Calu3 (cell line): Measurements from ENCODE around the gene ADGRG6. TPM values are rescaled to one million over a fixed set of nuclear protein-coding genes. Genes with fewer than 3 reads are reported as not detected.

Experiments
- BruUV-seq: library from RNA; stranded (reverse); fragments of 400-500 nt; replicated peaks from 2 replicates; lab custom pipeline; 2021; lab: Mats Ljungman, UMichigan
- CTCF ChIA-PET: fragments of 300-600 bp; sonication (Branson Sonifier 250); formaldehyde crosslinking; loops from one replicate; lab custom pipeline; 2022; ENCODE audit warnings: antibody characterized with exemption; lab: Charles Lee
- DNase-seq: peaks from one replicate; pipeline ENCODE4 v3.0.0; 2022
- H3K27ac Mint-ChIP-seq: one replicate; pipeline ENCODE4 v1.8.0; 2022; ENCODE audit warnings: mixed read lengths; ENCODE audit not compliant: unreplicated experiment
- H3K27me3 Mint-ChIP-seq: one replicate; pipeline ENCODE4 v1.8.0; 2022; ENCODE audit warnings: mixed read lengths; ENCODE audit not compliant: unreplicated experiment
- H3K36me3 Mint-ChIP-seq: one replicate; pipeline ENCODE4 v1.8.0; 2022; ENCODE audit warnings: mild to moderate bottlenecking, moderate library complexity, mixed read lengths; ENCODE audit not compliant: insufficient read depth, unreplicated experiment
- H3K4me1 Mint-ChIP-seq: one replicate; pipeline ENCODE4 v1.8.0; 2022; ENCODE audit warnings: mild to moderate bottlenecking, low read depth, mixed read lengths; ENCODE audit not compliant: unreplicated experiment
- H3K4me3 Mint-ChIP-seq: one replicate; pipeline ENCODE4 v1.8.0; 2022; ENCODE audit warnings: mild to moderate bottlenecking, low read depth, moderate library complexity, mixed read lengths; ENCODE audit not compliant: unreplicated experiment
- H3K9me3 Mint-ChIP-seq: one replicate; pipeline ENCODE4 v1.8.0; 2022; ENCODE audit warnings: low read depth, mixed read lengths; ENCODE audit not compliant: unreplicated experiment
- intact Hi-C: fragments of 100-400 bp; cut with micrococcal nuclease; formaldehyde crosslinking; loops from one replicate; pipeline ENCODE4 v1.10.0; 2022; ENCODE audit not compliant: unreplicated experiment
- total RNA-seq: library from RNA; stranded (reverse); gene quantifications from 2 replicates; pipeline ENCODE4 v1.2.3, GENCODE V29; 2022
- TF ChIP-seq, protein P1 (sequence below): fragments of 200-600 bp; IDR thresholded peaks from one replicate; pipeline ENCODE4 v1.8.0; 2022; ENCODE audit warnings: antibody characterized with exemption; ENCODE audit not compliant: unreplicated experiment

ADGRG6 gene
- total RNA-seq, 1 experiment from 2014 or later, result 109 TPM

- H3K4me3 Mint-ChIP-seq, result no peak overlapping the region
- no TSS peak for BruUV-seq
- intact Hi-C loops, result no loop called here
Measured at GRCh38 chr6:142284419-142284818, 17.4 kb upstream of the ADGRG6 start.

GRCh38 chr6:142285235-142286087 is 16.3 kb upstream of the ADGRG6 start:
- CTCF ChIA-PET, result no interaction called here
- Mint-ChIP-seq H3K36me3 (no peaks in the 10 kb centered on the region), H3K4me1 (peaks cover 5% of the 10 kb centered on the region), H3K27me3 (no peaks in the 10 kb centered on the region), H3K4me3 (no peak overlapping the region), H3K27ac (no peak overlapping the region), H3K9me3 (no peaks in the 10 kb centered on the region)
- intact Hi-C loops, result no loop called here
- no peak for DNase-seq
- TF ChIP-seq, protein P1, sequence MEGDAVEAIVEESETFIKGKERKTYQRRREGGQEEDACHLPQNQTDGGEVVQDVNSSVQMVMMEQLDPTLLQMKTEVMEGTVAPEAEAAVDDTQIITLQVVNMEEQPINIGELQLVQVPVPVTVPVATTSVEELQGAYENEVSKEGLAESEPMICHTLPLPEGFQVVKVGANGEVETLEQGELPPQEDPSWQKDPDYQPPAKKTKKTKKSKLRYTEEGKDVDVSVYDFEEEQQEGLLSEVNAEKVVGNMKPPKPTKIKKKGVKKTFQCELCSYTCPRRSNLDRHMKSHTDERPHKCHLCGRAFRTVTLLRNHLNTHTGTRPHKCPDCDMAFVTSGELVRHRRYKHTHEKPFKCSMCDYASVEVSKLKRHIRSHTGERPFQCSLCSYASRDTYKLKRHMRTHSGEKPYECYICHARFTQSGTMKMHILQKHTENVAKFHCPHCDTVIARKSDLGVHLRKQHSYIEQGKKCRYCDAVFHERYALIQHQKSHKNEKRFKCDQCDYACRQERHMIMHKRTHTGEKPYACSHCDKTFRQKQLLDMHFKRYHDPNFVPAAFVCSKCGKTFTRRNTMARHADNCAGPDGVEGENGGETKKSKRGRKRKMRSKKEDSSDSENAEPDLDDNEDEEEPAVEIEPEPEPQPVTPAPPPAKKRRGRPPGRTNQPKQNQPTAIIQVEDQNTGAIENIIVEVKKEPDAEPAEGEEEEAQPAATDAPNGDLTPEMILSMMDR, result no peak
- no TSS peak for BruUV-seq

More at GRCh38 chr6:142284419-142284818, 17.4 kb upstream of the ADGRG6 start:
- Mint-ChIP-seq H3K27me3 (no peaks in the 10 kb centered on the region), H3K4me1 (peaks cover 13% of the 10 kb centered on the region), H3K9me3 (no peaks in the 10 kb centered on the region), H3K36me3 (no peaks in the 10 kb centered on the region), H3K27ac (no peak overlapping the region)
- CTCF ChIA-PET, result interaction anchor here (0.6 kb wide), 1 partner anchor 16 kb away, joined by 3 read pairs; no protein-coding TSS in a partner anchor
- DNase-seq, result no peak
- TF ChIP-seq, protein P1, result no peak

DNA sequence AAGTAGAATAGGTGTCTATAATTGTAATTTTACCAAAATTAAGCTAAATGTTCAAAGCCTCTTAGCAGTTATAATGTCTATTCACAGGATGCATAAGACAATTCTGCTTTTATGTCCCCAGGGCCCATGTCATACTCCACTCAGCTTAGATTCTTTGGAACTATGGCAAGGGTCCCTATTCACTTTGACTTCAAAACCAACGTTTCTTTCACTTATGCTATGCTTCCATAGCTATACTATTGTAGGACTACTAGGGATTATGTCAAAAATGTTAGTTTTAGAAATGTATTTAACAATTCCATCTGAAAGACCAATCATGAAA is 15.8 kb upstream of the ADGRG6 start:
- Mint-ChIP-seq H3K9me3 (no peaks in the 10 kb centered on the region), H3K4me1 (peaks cover 5% of the 10 kb centered on the region), H3K27ac (no peak overlapping the region), H3K4me3 (no peak overlapping the region), H3K36me3 (no peaks in the 10 kb centered on the region), H3K27me3 (no peaks in the 10 kb centered on the region)
- no peak for DNase-seq
- BruUV-seq, result no TSS peak
- intact Hi-C loops, result no loop called here
- CTCF ChIA-PET, result no interaction called here
- TF ChIP-seq, protein P1, result no peak

- CTCF ChIA-PET, result no interaction called here
- Mint-ChIP-seq H3K36me3 (no peaks in the 10 kb centered on the region), H3K4me1 (peaks cover 5% of the 10 kb centered on the region), H3K27ac (no peak overlapping the region), H3K4me3 (no peak overlapping the region), H3K9me3 (peaks cover 3% of the 10 kb centered on the region), H3K27me3 (no peaks in the 10 kb centered on the region)
- intact Hi-C loops, result no loop called here
- no peak for DNase-seq
- TF ChIP-seq, protein P1, result no peak
- BruUV-seq, result no TSS peak
Measured at GRCh38 chr6:142289687-142290086, 12.1 kb upstream of the ADGRG6 start.
